KMS-11 (cell line): Measurements from ENCODE around the gene PTPRN2.
"Not testable (repeated sequence)": the region's sequence is repeated elsewhere in the genome, so short reads cannot be mapped to it uniquely, and the experiment has no call there.

Experiments
- H2AFZ ChIP-seq: fragments of 200-600 bp; sonication (generic); 2 replicates; pipeline ENCODE4 v1.6.1; 2016; ENCODE audit warnings: antibody characterized with exemption, mixed run types, low read depth
- H3K27ac ChIP-seq: fragments of 200-600 bp; sonication (generic); 2 replicates; pipeline ENCODE4 v1.6.1; 2016; ENCODE audit warnings: mild to moderate bottlenecking, mixed run types
- H3K27me3 ChIP-seq: fragments of 200-600 bp; sonication (generic); 2 replicates; pipeline ENCODE4 v1.6.1; 2017; ENCODE audit warnings: mild to moderate bottlenecking, low read depth, mixed run types, moderate library complexity; ENCODE audit not compliant: insufficient read depth
- H3K36me3 ChIP-seq: fragments of 200-600 bp; sonication (generic); 2 replicates; pipeline ENCODE4 v1.6.1; 2017; ENCODE audit warnings: mild to moderate bottlenecking, mixed run types; ENCODE audit not compliant: insufficient read depth
- H3K4me1 ChIP-seq: fragments of 200-600 bp; sonication (generic); 2 replicates; pipeline ENCODE4 v1.6.1; 2016; ENCODE audit warnings: mild to moderate bottlenecking, low read depth, mixed run types; ENCODE audit not compliant: poor library complexity, severe bottlenecking
- H3K4me2 ChIP-seq: fragments of 200-600 bp; sonication (generic); 2 replicates; pipeline ENCODE4 v1.7.0; 2016; ENCODE audit warnings: mild to moderate bottlenecking, mixed run types
- H3K4me3 ChIP-seq: fragments of 200-600 bp; sonication (generic); IDR thresholded peaks from 2 replicates; pipeline ENCODE4 v1.6.1; 2017; ENCODE audit warnings: low read depth, low read length, mixed read lengths; ENCODE audit not compliant: insufficient read depth
- H3K79me2 ChIP-seq: fragments of 200-600 bp; sonication (generic); 2 replicates; pipeline ENCODE4 v1.6.1; 2016; ENCODE audit warnings: low read depth, mixed run types; ENCODE audit not compliant: insufficient read depth
- H3K9ac ChIP-seq: fragments of 200-600 bp; sonication (generic); 2 replicates; pipeline ENCODE4 v1.6.1; 2016; ENCODE audit warnings: mild to moderate bottlenecking, mixed run types
- H4K20me1 ChIP-seq: fragments of 200-600 bp; sonication (generic); 2 replicates; pipeline ENCODE4 v1.6.1; 2016; ENCODE audit warnings: mild to moderate bottlenecking, mixed run types; ENCODE audit not compliant: insufficient read depth
- TF ChIP-seq, protein P1 (sequence below): fragments of 200-600 bp; sonication (generic); conservative IDR thresholded peaks from 2 replicates; pipeline ENCODE4 v1.6.1; 2017; ENCODE audit warnings: low read depth, mild to moderate bottlenecking, antibody characterized with exemption, low read length, moderate library complexity, mixed read lengths

Gene PTPRN2

GRCh38 chr7:157700231-157701005 lies 887.2 kb downstream of the PTPRN2 start:
- no peak overlapping the region for H3K4me2 ChIP-seq
- no peaks in the 10 kb centered on the region for H3K79me2 ChIP-seq
- H3K27ac ChIP-seq: no peak overlapping the region
- H3K4me1 ChIP-seq: no peaks in the 10 kb centered on the region
- H3K27me3 ChIP-seq: peaks cover 29% of the 10 kb centered on the region
- H2AFZ ChIP-seq: no peak overlapping the region
- H4K20me1 ChIP-seq: no peaks in the 10 kb centered on the region
- no peak overlapping the region for H3K9ac ChIP-seq
- H3K36me3 ChIP-seq: no peaks in the 10 kb centered on the region
- H3K4me3 ChIP-seq: no peak overlapping the region
- TF ChIP-seq, protein P1, sequence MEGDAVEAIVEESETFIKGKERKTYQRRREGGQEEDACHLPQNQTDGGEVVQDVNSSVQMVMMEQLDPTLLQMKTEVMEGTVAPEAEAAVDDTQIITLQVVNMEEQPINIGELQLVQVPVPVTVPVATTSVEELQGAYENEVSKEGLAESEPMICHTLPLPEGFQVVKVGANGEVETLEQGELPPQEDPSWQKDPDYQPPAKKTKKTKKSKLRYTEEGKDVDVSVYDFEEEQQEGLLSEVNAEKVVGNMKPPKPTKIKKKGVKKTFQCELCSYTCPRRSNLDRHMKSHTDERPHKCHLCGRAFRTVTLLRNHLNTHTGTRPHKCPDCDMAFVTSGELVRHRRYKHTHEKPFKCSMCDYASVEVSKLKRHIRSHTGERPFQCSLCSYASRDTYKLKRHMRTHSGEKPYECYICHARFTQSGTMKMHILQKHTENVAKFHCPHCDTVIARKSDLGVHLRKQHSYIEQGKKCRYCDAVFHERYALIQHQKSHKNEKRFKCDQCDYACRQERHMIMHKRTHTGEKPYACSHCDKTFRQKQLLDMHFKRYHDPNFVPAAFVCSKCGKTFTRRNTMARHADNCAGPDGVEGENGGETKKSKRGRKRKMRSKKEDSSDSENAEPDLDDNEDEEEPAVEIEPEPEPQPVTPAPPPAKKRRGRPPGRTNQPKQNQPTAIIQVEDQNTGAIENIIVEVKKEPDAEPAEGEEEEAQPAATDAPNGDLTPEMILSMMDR: no peak

DNA sequence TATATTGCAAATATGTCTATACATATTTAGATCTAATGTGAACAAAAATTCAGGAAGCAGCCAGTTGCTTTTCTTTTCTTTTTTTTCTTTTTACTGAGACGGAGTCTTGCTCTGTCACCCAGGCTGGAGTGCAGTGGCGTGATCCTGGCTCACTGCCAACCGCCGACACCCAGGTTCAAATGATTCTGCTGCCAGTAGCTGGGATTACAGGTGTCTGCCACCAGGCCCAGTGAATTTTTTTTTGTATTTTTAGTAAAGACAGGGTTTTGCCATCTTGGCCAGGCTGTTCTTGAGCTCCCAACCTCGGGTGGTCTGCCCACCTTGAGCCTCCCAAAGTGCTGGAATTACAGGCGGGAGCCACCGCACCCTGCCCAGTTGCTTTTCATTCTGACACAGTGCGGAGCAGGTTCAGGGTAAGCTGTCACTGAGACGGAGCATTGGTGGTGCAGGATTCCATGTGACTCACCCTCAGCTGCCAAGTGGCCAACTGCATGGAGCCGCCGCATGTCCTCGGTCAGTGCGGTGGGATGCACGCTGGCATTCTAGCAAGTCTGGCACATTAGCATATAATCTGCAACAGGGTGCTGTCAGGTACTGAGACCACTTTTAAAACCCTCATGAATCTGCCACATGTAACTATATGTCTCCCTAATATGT lies 888.1 kb downstream of the PTPRN2 start:
- H3K27me3 ChIP-seq: peaks cover 29% of the 10 kb centered on the region
- H2AFZ ChIP-seq: no peak overlapping the region
- H3K4me3 ChIP-seq: no peak overlapping the region
- TF ChIP-seq, protein P1: no peak
- H3K9ac ChIP-seq: no peak overlapping the region
- H3K36me3 ChIP-seq: no peaks in the 10 kb centered on the region
- H3K4me2 ChIP-seq: no peak overlapping the region
- no peak overlapping the region for H3K27ac ChIP-seq
- H3K79me2 ChIP-seq: no peaks in the 10 kb centered on the region
- no peaks in the 10 kb centered on the region for H3K4me1 ChIP-seq
- H4K20me1 ChIP-seq: no peaks in the 10 kb centered on the region

DNA sequence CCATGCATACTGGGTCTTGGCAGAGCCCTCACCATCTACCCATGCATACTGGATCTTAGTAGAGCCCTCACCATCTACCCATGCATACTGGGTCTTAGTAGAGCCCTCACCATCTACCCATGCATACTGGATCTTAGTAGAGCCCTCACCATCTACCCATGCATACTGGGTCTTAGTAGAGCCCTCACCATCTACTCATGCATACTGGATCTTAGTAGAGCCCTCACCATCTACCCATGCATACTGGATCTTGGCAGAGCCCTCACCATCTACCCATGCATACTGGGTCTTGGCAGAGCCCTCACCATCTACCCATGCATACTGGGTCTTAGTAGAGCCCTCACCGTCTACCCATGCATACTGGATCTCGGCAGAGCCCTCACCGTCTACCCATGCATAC lies 890.3 kb downstream of the PTPRN2 start:
- not testable (repeated sequence) for H3K4me2 ChIP-seq, H3K79me2 ChIP-seq, H3K4me3 ChIP-seq, H3K9ac ChIP-seq, H3K27ac ChIP-seq, H4K20me1 ChIP-seq, H3K36me3 ChIP-seq, H2AFZ ChIP-seq, H3K4me1 ChIP-seq
- peaks cover 12% of the 10 kb centered on the region for H3K27me3 ChIP-seq

DNA sequence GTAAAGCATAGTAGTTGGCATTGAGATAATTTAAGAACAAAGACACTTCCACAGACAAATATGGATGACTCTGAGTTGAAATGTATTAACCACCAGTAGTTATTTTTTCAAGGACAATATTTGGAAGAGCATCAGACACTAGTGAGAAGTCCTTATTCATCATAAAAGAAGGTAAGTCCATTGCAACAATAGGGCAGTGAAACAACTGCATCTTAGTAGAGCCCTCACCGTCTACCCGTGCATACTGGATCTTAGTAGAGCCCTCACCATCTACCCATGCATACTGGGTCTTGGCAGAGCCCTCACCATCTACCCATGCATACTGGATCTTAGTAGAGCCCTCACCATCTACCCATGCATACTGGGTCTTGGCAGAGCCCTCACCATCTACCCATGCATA lies 892.0 kb downstream of the PTPRN2 start:
- not testable (repeated sequence) for H3K4me1 ChIP-seq, H3K36me3 ChIP-seq, H4K20me1 ChIP-seq, H3K4me2 ChIP-seq, H3K27me3 ChIP-seq, H3K27ac ChIP-seq, H3K79me2 ChIP-seq, H3K9ac ChIP-seq, H3K4me3 ChIP-seq, H2AFZ ChIP-seq

DNA sequence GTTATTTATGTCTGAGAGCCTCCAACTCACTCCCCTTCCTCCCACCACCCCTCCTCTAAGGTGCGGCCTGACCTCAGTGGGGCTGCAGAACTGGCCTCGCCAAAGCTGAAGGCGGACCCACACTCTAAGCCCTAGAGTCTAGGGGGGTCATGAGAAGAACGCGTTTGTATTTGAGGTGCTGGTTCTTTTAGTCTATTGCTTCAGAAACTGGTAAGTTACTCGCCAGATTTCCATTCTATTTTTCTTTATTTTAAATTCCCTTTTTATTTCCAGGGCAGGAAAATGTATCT lies 893.3 kb downstream of the PTPRN2 start:
- H3K27ac ChIP-seq: no peak overlapping the region
- no peaks in the 10 kb centered on the region for H3K27me3 ChIP-seq
- TF ChIP-seq, protein P1: no peak
- H3K4me2 ChIP-seq: no peak overlapping the region
- H3K9ac ChIP-seq: no peak overlapping the region
- H3K36me3 ChIP-seq: no peaks in the 10 kb centered on the region
- no peaks in the 10 kb centered on the region for H4K20me1 ChIP-seq
- no peaks in the 10 kb centered on the region for H3K4me1 ChIP-seq
- H2AFZ ChIP-seq: no peak overlapping the region
- no peak overlapping the region for H3K4me3 ChIP-seq
- no peaks in the 10 kb centered on the region for H3K79me2 ChIP-seq
